ACC112 (cell line): ENCODE results near the gene TSC22D1.

Source experiments
- H2AFZ ChIP-seq: fragments of 200-600 bp; sonication (generic); one replicate; pipeline ENCODE4 v1.6.0; 2017; ENCODE audit warnings: antibody characterized with exemption, low read length; ENCODE audit not compliant: unreplicated experiment
- H3K27ac ChIP-seq: fragments of 200-600 bp; sonication (generic); 2 replicates; pipeline ENCODE4 v1.5.1; 2014; ENCODE audit warnings: low read depth, mild to moderate bottlenecking, antibody characterized with exemption, low read length, moderate library complexity
- H3K27me3 ChIP-seq: fragments of 200-600 bp; sonication (generic); 2 replicates; pipeline ENCODE4 v1.6.1; 2014; ENCODE audit warnings: mild to moderate bottlenecking, antibody characterized with exemption, low read length, moderate library complexity, mixed read lengths; ENCODE audit not compliant: insufficient read depth
- H3K36me3 ChIP-seq: fragments of 200-600 bp; sonication (generic); 2 replicates; pipeline ENCODE4 v1.6.1; 2016; ENCODE audit warnings: mild to moderate bottlenecking, antibody characterized with exemption, low read length, moderate library complexity, mixed read lengths; ENCODE audit not compliant: insufficient read depth
- H3K4me1 ChIP-seq: fragments of 200-600 bp; sonication (generic); one replicate; pipeline ENCODE4 v1.6.1; 2016; ENCODE audit warnings: low read length, mixed read lengths; ENCODE audit not compliant: insufficient read depth, unreplicated experiment, control insufficient read depth
- H3K4me3 ChIP-seq: fragments of 200-600 bp; sonication (generic); 2 replicates; pipeline ENCODE4 v1.5.1; 2014; ENCODE audit warnings: mild to moderate bottlenecking, low read depth, low read length
- H3K79me2 ChIP-seq: fragments of 200-600 bp; sonication (generic); one replicate; pipeline ENCODE4 v1.6.0; 2016; ENCODE audit warnings: low read length; ENCODE audit not compliant: control insufficient read depth, unreplicated experiment, insufficient read depth

Gene TSC22D1

GRCh38 chr13:44575741-44576350, at the start of gene TSC22D1:
TSC22D1 (minus strand) TSS chr13:44576330; CDS start chr13:44576074, 256 bp downstream.
- Histone ChIP-seq H3K27ac (peak within 1 kb of the TSS; percentile 91), H3K79me2 (peaks cover 55% of the 10 kb centered on the region), H2AFZ (peak within 1 kb of the TSS; percentile 44)

GRCh38 chr13:44622708-44623107, 46.6 kb upstream of the TSC22D1 start:
- Histone ChIP-seq H2AFZ (no peak overlapping the region), H3K4me1 (no peaks in the 10 kb centered on the region), H3K27ac (no peak overlapping the region), H3K36me3 (no peaks in the 10 kb centered on the region), H3K27me3 (no peaks in the 10 kb centered on the region), H3K79me2 (no peaks in the 10 kb centered on the region), H3K4me3 (no peak overlapping the region)

More at GRCh38 chr13:44575741-44576350, at the start of gene TSC22D1:
- H3K27me3 ChIP-seq = no peaks in the 10 kb centered on the region
- H3K4me1 ChIP-seq = peaks cover 45% of the 10 kb centered on the region
- H3K4me3 ChIP-seq = peak within 1 kb of the TSS; percentile 92
- H3K36me3 ChIP-seq = no peaks in the 10 kb centered on the region

DNA sequence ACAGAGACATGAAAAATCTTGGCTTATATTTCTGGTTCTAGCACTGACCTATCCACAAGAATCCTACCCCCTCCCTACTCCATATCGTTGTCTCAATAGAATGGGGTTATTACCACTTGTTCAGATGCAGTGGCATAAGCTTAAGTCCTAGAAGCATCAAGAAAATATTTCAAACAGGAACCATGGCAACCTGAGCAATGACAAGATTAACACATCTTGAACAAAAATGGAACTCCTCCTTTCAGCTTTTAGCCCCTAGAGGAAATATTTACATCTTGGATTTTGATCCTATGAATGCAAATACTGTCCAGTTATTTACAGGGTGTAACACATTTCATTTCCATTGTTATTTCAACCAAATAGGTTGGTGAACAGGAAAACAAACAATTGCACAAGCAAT, 46.1 kb upstream of the TSC22D1 start:
- H3K27me3 ChIP-seq = no peaks in the 10 kb centered on the region
- no peak overlapping the region for H2AFZ ChIP-seq
- H3K4me1 ChIP-seq = no peaks in the 10 kb centered on the region
- H3K4me3 ChIP-seq = no peak overlapping the region
- no peaks in the 10 kb centered on the region for H3K79me2 ChIP-seq
- H3K27ac ChIP-seq = no peak overlapping the region
- H3K36me3 ChIP-seq = no peaks in the 10 kb centered on the region

DNA sequence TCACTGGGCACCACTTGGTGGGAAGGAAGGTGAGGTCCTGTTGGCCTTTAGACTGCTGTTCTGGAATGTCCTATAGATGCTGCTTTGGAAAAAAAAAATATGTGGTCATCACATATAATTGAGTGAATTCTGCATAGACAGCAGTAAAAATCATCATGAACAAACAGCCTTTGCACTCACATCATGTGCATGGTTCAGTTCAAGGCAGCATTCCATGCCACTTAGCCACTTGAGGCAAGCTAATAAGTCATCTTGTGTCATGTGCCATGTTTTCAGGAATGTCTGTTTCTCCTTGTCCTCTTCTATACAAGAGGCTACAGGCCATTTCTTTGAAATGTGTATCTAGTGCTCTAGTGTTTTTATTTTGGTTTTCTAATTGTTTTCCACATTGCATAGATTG, 43.9 kb upstream of the TSC22D1 start:
- no peaks in the 10 kb centered on the region for H3K27me3 ChIP-seq
- no peak overlapping the region for H3K27ac ChIP-seq
- no peaks in the 10 kb centered on the region for H3K79me2 ChIP-seq
- H3K36me3 ChIP-seq = no peaks in the 10 kb centered on the region
- H2AFZ ChIP-seq = no peak overlapping the region
- no peak overlapping the region for H3K4me3 ChIP-seq
- no peaks in the 10 kb centered on the region for H3K4me1 ChIP-seq

- Histone ChIP-seq H2AFZ (no peak overlapping the region), H3K4me1 (no peaks in the 10 kb centered on the region)
Observed at GRCh38 chr13:44619651-44620050, 43.5 kb upstream of the TSC22D1 start.

DNA sequence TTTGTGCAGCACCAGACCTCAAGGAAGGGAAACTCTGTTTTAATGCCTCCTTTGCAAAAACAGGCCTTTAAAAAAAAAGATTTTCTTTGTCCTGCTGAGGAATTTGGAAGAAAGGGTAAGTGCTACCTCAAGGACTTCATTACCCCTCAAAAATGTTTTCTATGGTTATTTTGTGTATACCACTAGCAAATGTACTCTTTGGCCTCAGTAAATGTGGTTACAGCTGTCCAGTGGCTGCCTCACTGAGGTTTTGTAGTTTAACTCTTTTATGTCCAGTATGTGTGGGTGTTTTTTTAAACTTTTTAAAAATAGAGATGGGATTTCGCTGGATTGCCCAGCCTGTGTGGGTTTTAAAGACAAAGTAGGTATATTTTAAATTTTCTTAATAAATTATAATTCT, 42.2 kb upstream of the TSC22D1 start:
- no peaks in the 10 kb centered on the region for H3K79me2 ChIP-seq
- no peak overlapping the region for H2AFZ ChIP-seq
- no peak overlapping the region for H3K4me3 ChIP-seq
- no peaks in the 10 kb centered on the region for H3K4me1 ChIP-seq
- no peak overlapping the region for H3K27ac ChIP-seq
- H3K36me3 ChIP-seq = no peaks in the 10 kb centered on the region
- no peaks in the 10 kb centered on the region for H3K27me3 ChIP-seq

More at GRCh38 chr13:44619651-44620050, 43.5 kb upstream of the TSC22D1 start:
- no peaks in the 10 kb centered on the region for H3K27me3 ChIP-seq
- H3K36me3 ChIP-seq = no peaks in the 10 kb centered on the region
- H3K79me2 ChIP-seq = no peaks in the 10 kb centered on the region
- H3K27ac ChIP-seq = no peak overlapping the region
- H3K4me3 ChIP-seq = no peak overlapping the region

DNA sequence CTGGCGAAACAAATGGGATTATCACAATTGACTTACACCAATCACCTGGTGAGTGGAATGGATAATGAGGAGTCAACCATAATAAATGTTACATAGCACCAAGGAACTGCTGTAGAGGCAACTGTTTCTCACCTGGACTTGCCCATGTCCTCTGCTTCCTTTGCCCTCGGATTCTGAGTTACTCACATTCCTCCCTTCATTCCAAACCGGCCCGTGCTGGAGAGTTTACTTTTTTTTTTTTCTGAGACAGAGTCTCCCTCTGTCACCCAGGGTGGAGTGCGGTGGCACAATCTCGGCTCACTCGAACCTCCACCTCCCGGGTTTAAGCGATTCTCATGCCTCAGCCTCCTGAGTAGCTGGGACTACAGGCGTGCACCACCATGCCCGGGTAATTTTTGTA, 41.5 kb upstream of the TSC22D1 start:
- no peaks in the 10 kb centered on the region for H3K79me2 ChIP-seq
- no peaks in the 10 kb centered on the region for H3K27me3 ChIP-seq
- no peaks in the 10 kb centered on the region for H3K36me3 ChIP-seq
- H3K27ac ChIP-seq = no peak overlapping the region
- no peak overlapping the region for H2AFZ ChIP-seq
- H3K4me1 ChIP-seq = no peaks in the 10 kb centered on the region
- H3K4me3 ChIP-seq = no peak overlapping the region

DNA sequence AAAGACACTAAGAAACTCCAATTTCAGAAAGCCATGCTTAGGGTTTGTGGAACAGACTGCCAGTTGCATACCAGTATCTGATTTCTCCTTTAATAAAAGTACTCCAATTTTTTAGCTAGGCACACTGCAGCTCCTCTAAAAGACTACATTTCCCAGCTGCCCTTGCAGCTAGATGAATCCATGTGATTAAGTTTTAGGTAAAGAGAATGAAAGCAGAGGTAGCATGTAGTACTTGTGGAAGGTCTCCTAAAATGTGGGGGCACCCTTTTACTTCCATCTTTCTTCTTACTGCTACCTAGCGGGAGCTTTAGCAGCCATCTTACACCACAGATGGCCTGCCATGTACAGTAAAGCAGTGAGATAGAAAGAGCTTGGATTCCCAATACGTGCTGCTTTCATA, 33.0 kb upstream of the TSC22D1 start:
- Histone ChIP-seq H2AFZ (no peak overlapping the region), H3K4me1 (no peaks in the 10 kb centered on the region), H3K36me3 (no peaks in the 10 kb centered on the region), H3K4me3 (no peak overlapping the region), H3K27me3 (no peaks in the 10 kb centered on the region), H3K79me2 (no peaks in the 10 kb centered on the region), H3K27ac (no peak overlapping the region)

GRCh38 chr13:44605721-44606120, 29.6 kb upstream of the TSC22D1 start:
- Histone ChIP-seq H3K79me2 (no peaks in the 10 kb centered on the region), H3K27ac (no peak overlapping the region), H3K27me3 (no peaks in the 10 kb centered on the region), H3K36me3 (no peaks in the 10 kb centered on the region), H2AFZ (no peak overlapping the region), H3K4me3 (no peak overlapping the region), H3K4me1 (no peaks in the 10 kb centered on the region)

GRCh38 chr13:44605275-44605674, 29.1 kb upstream of the TSC22D1 start:
- H2AFZ ChIP-seq = no peak overlapping the region
- H3K27me3 ChIP-seq = no peaks in the 10 kb centered on the region
- no peak overlapping the region for H3K4me3 ChIP-seq
- no peak overlapping the region for H3K27ac ChIP-seq
- H3K79me2 ChIP-seq = no peaks in the 10 kb centered on the region
- H3K4me1 ChIP-seq = no peaks in the 10 kb centered on the region
- H3K36me3 ChIP-seq = no peaks in the 10 kb centered on the region

- no peak overlapping the region for H3K4me3 ChIP-seq
- no peaks in the 10 kb centered on the region for H3K4me1 ChIP-seq
- no peaks in the 10 kb centered on the region for H3K36me3 ChIP-seq
- H3K27me3 ChIP-seq = no peaks in the 10 kb centered on the region
- H2AFZ ChIP-seq = no peak overlapping the region
- H3K79me2 ChIP-seq = no peaks in the 10 kb centered on the region
- no peak overlapping the region for H3K27ac ChIP-seq
Observed at GRCh38 chr13:44601586-44601985, 25.5 kb upstream of the TSC22D1 start.
